Heart right ventricle (tissue), 16 donors: ENCODE results near the gene ABCF3. TPM values are rescaled to one million over a fixed set of nuclear protein-coding genes. Genes with fewer than 3 reads are reported as not detected.

Experiments
- ATAC-seq, 8 donors: fragments of 200-7000 bp; cut with Tn5 transposase; one replicate each; pipeline ENCODE4 v1.9.1; 2020; ENCODE audit warnings: mild to moderate bottlenecking in 8 of 8, moderate library complexity in 8 of 8, moderate number of reproducible peaks in 1 of 8
- DNase-seq, 2 donors: peaks; one replicate each; pipeline ENCODE4 v3.0.0-alpha.2; 2020
- H3K27ac ChIP-seq, 10 donors: fragments of 200-600 bp; sonication (generic) in 2 of 10; one replicate each; pipeline versions ENCODE4 v1.5.0 to v1.8.0; 2020 to 2022; ENCODE audit warnings: mild to moderate bottlenecking in 3 of 10
- H3K27me3 ChIP-seq, 7 donors: fragments of 200-600 bp; one replicate each; pipeline ENCODE4 v1.8.0; 2021 to 2022; ENCODE audit warnings: mild to moderate bottlenecking in 2 of 7
- H3K36me3 ChIP-seq, 9 donors: fragments of 200-600 bp; sonication (generic) in 1 of 9; one replicate each; pipeline versions ENCODE4 v1.5.0 to v1.8.0; 2020 to 2022; ENCODE audit warnings: mild to moderate bottlenecking in 2 of 9
- H3K4me1 ChIP-seq, 9 donors: fragments of 200-600 bp; sonication (generic) in 1 of 9; one replicate each; pipeline versions ENCODE4 v1.5.0 to v1.8.0; 2020 to 2022; ENCODE audit warnings: mild to moderate bottlenecking in 4 of 9
- H3K4me3 ChIP-seq, 10 donors: fragments of 200-600 bp; sonication (generic) in 2 of 10; one replicate each; pipeline versions ENCODE4 v1.5.0 to v1.8.0; 2020 to 2022; ENCODE audit warnings: mild to moderate bottlenecking in 7 of 10, moderate library complexity in 2 of 10
- H3K9me3 ChIP-seq, 11 donors: fragments of 200-600 bp in 10 of 11; sonication (generic) in 2 of 11; one replicate each; pipeline versions ENCODE4 v1.5.0 to v1.8.0; 2013 to 2022; ENCODE audit warnings: mild to moderate bottlenecking in 2 of 11, control low read depth in 1 of 11, moderate library complexity in 1 of 11
- WGBS, 2 donors: extraction: QIAGEN DNeasy Blood & Tissue Kit; methylation state at CpG; one replicate each; pipeline ENCODE4 v1.1.7; 2013; ENCODE audit warnings: inconsistent platforms in 1 of 2; 5-methylcytosine and 5-hydroxymethylcytosine counted together
- intact Hi-C, 10 donors: fragments of 100-400 bp; cut with DNase I; formaldehyde crosslinking; loops; one replicate each; pipeline versions ENCODE4 v1.11.1 to v1.14.2; 2022
- polyA plus RNA-seq, 2 donors: library from polyadenylated mRNA; stranded (reverse); fragments of 200-250 nt; gene quantifications; one replicate each; pipeline ENCODE4 v1.2.3, GENCODE V29; 2013
- total RNA-seq, 10 donors: library from RNA; stranded (reverse); fragmentation: NEBNext Ultra II Directional in 3 of 10; extraction: Animal tissue kit (Norgen Biotek cat#: 25700) in 3 of 10; gene quantifications; one replicate each; pipeline versions ENCODE4 v1.2.1 to v1.2.4, GENCODE V29; 2021 to 2023
- TF ChIP-seq, protein P1 (sequence below), 9 donors: fragments of 200-600 bp; sonication (generic) in 2 of 9; IDR thresholded peaks; one replicate each; pipeline versions ENCODE4 v1.5.0 to v1.8.0; 2021 to 2022; ENCODE audit warnings: antibody characterized with exemption in 9 of 9, mild to moderate bottlenecking in 5 of 9, moderate library complexity in 1 of 9
- donor health status: Arrhythmogenic right ventricular cardiomyopathy.
- donor health status: ischemic (EF 13 %, LVEDD 7.1; RV severe dilation, severe dysfunction).
- donor health status: healthy with polysubstance abuse.
- donor health status: DM: no; HTN: yes; CAD: no.
- donor health status: DM: no; HTN: no; CAD: no.
- donor health status: ischemic (EF 25% LVEDD 6.9; RV normal size, moderate dysfunction).
- donor health status: ischemic (EF 25% LVEDD 5.7; RV mildly dilated, moderate dysfunction).
- donor health status: healthy.
- donor health status: DM: yes; HTN: yes; CAD: no.
- donor health status: Ischemic cardiomyopathy.
- donor health status: ischemic (EF 35%, LVEDD 5.7; RV mildly dilated, moderate dysfunction).
- donor health status: nonischemic (EF 11% LVEDD 7.7; RV severe dilation, severe dysfunction).
- donor health status: DM: yes; HTN: yes; CAD: no.
- donor health status: PGD.
- donor health status: ischemic (EF 29% LVEDD 5.4; RV normal size, mild dysfunction).
- donor health status: nonischemic (EF 23%, LVEDD 6.1; RV moderate dilation, normal function).

The ABCF3 gene
- total and polyA plus RNA-seq, 12 donors = 60.1 to 90.7 (median 73.3) TPM

DNA sequence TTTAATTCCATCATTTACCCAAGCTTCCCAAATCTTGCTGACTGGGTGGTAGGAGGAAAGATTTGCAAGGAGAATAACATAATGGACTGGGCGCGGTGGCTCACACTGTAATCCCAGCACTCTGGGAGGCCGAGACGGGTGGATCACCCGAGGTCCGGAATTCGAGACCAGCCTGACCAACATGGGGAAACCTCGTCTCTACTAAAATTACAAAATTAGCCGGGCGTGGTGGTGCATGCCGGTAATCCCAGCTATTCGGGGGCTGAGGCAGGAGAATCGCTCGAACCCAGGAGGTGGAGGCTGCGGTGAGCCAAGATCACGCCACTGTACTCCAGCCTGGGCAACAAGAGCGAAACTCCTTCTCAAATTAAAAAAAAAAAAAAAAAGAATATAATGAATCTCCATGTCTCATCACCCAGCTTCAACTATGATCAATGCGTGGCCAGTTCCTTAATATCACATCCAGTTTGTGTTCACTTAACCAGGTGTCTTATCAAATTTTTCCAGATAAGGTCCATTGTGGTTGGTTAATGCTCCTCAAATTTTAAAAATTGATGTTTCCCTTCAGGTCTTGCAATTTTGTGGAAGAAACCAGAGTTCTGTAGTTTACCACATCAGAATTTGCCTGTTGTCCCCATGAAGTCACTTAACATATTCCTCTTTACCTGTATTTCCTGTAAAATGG is 1.3 kb upstream of the ABCF3 start:
- no peak for DNase-seq
- peak overlapping the region in 9 of 10 donors; percentile 77 to 96 (median 92) for H3K27ac ChIP-seq
- intact Hi-C loops = loop anchor here in 6 of 10 donors (2.0 to 10.0 kb wide), 10 partner anchors 37 to 167 kb away; partner anchors contain the start of genes ALG3 (in 5 of the 6), EEF1AKMT4 (in 5 of the 6), EIF2B5 (in 2 of the 6) and ABCC5 (in 1 of the 6)
- peaks cover 11 to 37% (median 31%) of the 10 kb centered on the region in 9 donors for H3K4me1 ChIP-seq
- ATAC-seq = no peak
- no peaks in the 10 kb centered on the region for H3K9me3 ChIP-seq
- H3K4me3 ChIP-seq = peak overlapping the region in 1 of 10 donors; percentile 96
- 95 to 96% methylated on average over 18 of the region's 18 CpGs for WGBS, 2 donors
- H3K27me3 ChIP-seq = no peaks in the 10 kb centered on the region
- H3K36me3 ChIP-seq = peaks cover 13 to 80% (median 55%) of the 10 kb centered on the region in 9 donors
- TF ChIP-seq, protein P1, sequence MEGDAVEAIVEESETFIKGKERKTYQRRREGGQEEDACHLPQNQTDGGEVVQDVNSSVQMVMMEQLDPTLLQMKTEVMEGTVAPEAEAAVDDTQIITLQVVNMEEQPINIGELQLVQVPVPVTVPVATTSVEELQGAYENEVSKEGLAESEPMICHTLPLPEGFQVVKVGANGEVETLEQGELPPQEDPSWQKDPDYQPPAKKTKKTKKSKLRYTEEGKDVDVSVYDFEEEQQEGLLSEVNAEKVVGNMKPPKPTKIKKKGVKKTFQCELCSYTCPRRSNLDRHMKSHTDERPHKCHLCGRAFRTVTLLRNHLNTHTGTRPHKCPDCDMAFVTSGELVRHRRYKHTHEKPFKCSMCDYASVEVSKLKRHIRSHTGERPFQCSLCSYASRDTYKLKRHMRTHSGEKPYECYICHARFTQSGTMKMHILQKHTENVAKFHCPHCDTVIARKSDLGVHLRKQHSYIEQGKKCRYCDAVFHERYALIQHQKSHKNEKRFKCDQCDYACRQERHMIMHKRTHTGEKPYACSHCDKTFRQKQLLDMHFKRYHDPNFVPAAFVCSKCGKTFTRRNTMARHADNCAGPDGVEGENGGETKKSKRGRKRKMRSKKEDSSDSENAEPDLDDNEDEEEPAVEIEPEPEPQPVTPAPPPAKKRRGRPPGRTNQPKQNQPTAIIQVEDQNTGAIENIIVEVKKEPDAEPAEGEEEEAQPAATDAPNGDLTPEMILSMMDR (IDR thresholded peaks at IDR 0.05) = no peak

GRCh38 chr3:184185461-184186183 is 377 bp upstream of the ABCF3 start:
- peak; percentile 99 to 100 for DNase-seq

GRCh38 chr3:184186902-184187207 is 856 bp downstream of the ABCF3 start:
- TF ChIP-seq, protein P1 (IDR thresholded peaks at IDR 0.05) = no peak
- Histone ChIP-seq H3K27me3 (no peaks in the 10 kb centered on the region), H3K4me1 (peaks cover 11 to 35% (median 30%) of the 10 kb centered on the region in 9 donors), H3K36me3 (peaks cover 12 to 80% (median 54%) of the 10 kb centered on the region in 9 donors), H3K9me3 (no peaks in the 10 kb centered on the region), H3K4me3 (peak overlapping the region; percentile 72 to 99 (median 92)), H3K27ac (peak overlapping the region in 8 of 10 donors; percentile 84 to 96 (median 92))
- DNase-seq (no peak), ATAC-seq (no peak)
- intact Hi-C loops = loop anchor here in 6 of 10 donors (2.0 to 10.0 kb wide), 9 partner anchors 40 to 170 kb away; partner anchors contain the start of genes ALG3 (in 6 of the 6), EEF1AKMT4 (in 6 of the 6), ABCC5 (in 1 of the 6) and EIF2B5 (in 1 of the 6)
- WGBS, 2 donors = 10 to 17% methylated on average over 3 of the region's 3 CpGs

More at GRCh38 chr3:184185461-184186183, 377 bp upstream of the ABCF3 start:
- no peaks in the 10 kb centered on the region for H3K27me3 ChIP-seq
- intact Hi-C loops = loop anchor here in 6 of 10 donors (2.0 to 10.0 kb wide), 11 partner anchors 38 to 168 kb away; partner anchors contain the start of genes ALG3 (in 6 of the 6), EEF1AKMT4 (in 6 of the 6), EIF2B5 (in 2 of the 6) and ABCC5 (in 1 of the 6)
- H3K36me3 ChIP-seq = peaks cover 14 to 80% (median 54%) of the 10 kb centered on the region in 9 donors
- H3K27ac ChIP-seq = peak overlapping the region; percentile 68 to 96 (median 92)
- TF ChIP-seq, protein P1 (IDR thresholded peaks at IDR 0.05) = no peak
- 1 to 2% methylated on average over 55 of the region's 55 CpGs for WGBS, 2 donors
- ATAC-seq = peak; percentile 96 to 99 (median 98)
- peak overlapping the region; percentile 72 to 99 (median 92) for H3K4me3 ChIP-seq
- H3K4me1 ChIP-seq = peaks cover 11 to 35% (median 30%) of the 10 kb centered on the region in 9 donors
- no peaks in the 10 kb centered on the region for H3K9me3 ChIP-seq

DNA sequence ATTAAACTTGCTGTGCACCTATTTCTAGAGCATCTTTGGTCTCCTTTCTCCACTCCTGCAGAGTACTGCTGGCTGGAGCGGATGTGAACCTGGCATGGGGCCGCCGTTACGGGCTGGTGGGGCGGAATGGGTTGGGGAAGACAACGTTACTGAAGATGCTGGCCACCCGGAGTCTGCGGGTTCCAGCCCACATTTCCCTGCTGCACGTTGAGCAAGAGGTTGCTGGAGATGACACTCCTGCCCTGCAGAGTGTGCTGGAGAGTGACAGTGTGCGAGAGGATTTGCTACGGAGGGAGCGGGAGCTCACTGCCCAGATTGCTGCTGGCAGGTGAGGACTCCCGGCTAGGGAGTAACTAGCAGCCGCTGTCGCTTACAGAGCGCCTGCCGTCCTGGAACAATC is 2.1 kb downstream of the ABCF3 start:
- WGBS, 2 donors = 85 to 89% methylated on average over 17 of the region's 17 CpGs
- H3K4me3 ChIP-seq = no peak overlapping the region

More for the DNA sequence above, 2.1 kb downstream of the ABCF3 start:
- Histone ChIP-seq H3K27me3 (no peaks in the 10 kb centered on the region), H3K9me3 (no peaks in the 10 kb centered on the region), H3K36me3 (peaks cover 12 to 80% (median 54%) of the 10 kb centered on the region in 9 donors), H3K27ac (no peak overlapping the region), H3K4me1 (peaks cover 11 to 35% (median 30%) of the 10 kb centered on the region in 9 donors)
- intact Hi-C loops = loop anchor here in 6 of 10 donors (5.0 to 10.0 kb wide), 8 partner anchors 41 to 171 kb away; partner anchors contain the start of genes ALG3 (in 5 of the 6), EEF1AKMT4 (in 5 of the 6), ABCC5 (in 1 of the 6) and EIF2B5 (in 1 of the 6)
- TF ChIP-seq, protein P1 (IDR thresholded peaks at IDR 0.05) = no peak
- ATAC-seq (no peak), DNase-seq (no peak)
